ENCODE measurements around the gene SPESP1. TPM values are rescaled to one million over a fixed set of nuclear protein-coding genes. Genes with fewer than 3 reads are reported as not detected.

SPESP1 gene
- polyA plus RNA-seq, 1 donor (not counting 4 experiments of a cell fraction or from before 2014, with no cell fraction given): 5.3 TPM

GRCh38 chr15:68980786-68981185, 50.5 kb downstream of the SPESP1 start:
- dilution Hi-C loops (cut with MboI; ENCODE audit: extremely low pct_ligation_motif_present, low sequenced_read_pairs): no loop called here
- Histone ChIP-seq H3K79me2 (ENCODE audit: control insufficient read depth, insufficient read depth, low read length) (no peaks in the 10 kb centered on the region), H3K27me3 (ENCODE audit: control insufficient read depth, extremely low read depth, insufficient read depth, low read length) (no peaks in the 10 kb centered on the region), H3K9me3 (ENCODE audit: control insufficient read depth, low read depth, low read length) (no peaks in the 10 kb centered on the region), H3K4me2 (ENCODE audit: control insufficient read depth, extremely low read depth, insufficient read depth, low read depth, low read length) (no peak overlapping the region), H3K36me3 (ENCODE audit: control insufficient read depth in 2 of 2, extremely low read depth in 1 of 2, insufficient read depth in 2 of 2, low read length in 2 of 2) (no peaks in the 10 kb centered on the region), H3K9me1 (ENCODE audit: control insufficient read depth, extremely low read depth, insufficient read depth, low read length) (no peaks in the 10 kb centered on the region), H3K4me3 (ENCODE audit: control insufficient read depth in 2 of 3, extremely low read depth in 1 of 3, insufficient read depth in 2 of 3, low read depth in 1 of 3, low read length in 3 of 3) (no peak overlapping the region), H3K27ac (ENCODE audit: control insufficient read depth, insufficient read depth, low read length) (no peak overlapping the region), H2AFZ (ENCODE audit: control insufficient read depth, low read length) (no peak overlapping the region), H4K20me1 (ENCODE audit: control insufficient read depth, extremely low read depth, insufficient read depth, low read length) (no peaks in the 10 kb centered on the region), H3K4me1 (ENCODE audit: control insufficient read depth, extremely low read depth, insufficient read depth, low read length) (no peaks in the 10 kb centered on the region), H3K9ac (ENCODE audit: control insufficient read depth, extremely low read depth, insufficient read depth, low read length) (no peak overlapping the region)
- DNase-seq (ENCODE audit: low read depth, low spot score) (no peak), FAIRE-seq (no peak)
- TF ChIP-seq CTCF (optimal IDR thresholded peaks at IDR 0.05 in 1 of 3, IDR thresholded peaks at IDR 0.05 in 1 of 3, conservative IDR thresholded peaks at IDR 0.05 in 1 of 3; ENCODE audit: extremely low read depth in 1 of 3, insufficient read depth in 2 of 3, low read length in 3 of 3) (no peak), EZH2 (IDR thresholded peaks at IDR 0.05; ENCODE audit: low read length) (no peak)

GRCh38 chr15:68981941-68982340, 51.6 kb downstream of the SPESP1 start:
- TF ChIP-seq EZH2 (IDR thresholded peaks at IDR 0.05; ENCODE audit: low read length) (no peak), CTCF (optimal IDR thresholded peaks at IDR 0.05 in 1 of 3, IDR thresholded peaks at IDR 0.05 in 1 of 3, conservative IDR thresholded peaks at IDR 0.05 in 1 of 3; ENCODE audit: extremely low read depth in 1 of 3, insufficient read depth in 2 of 3, low read length in 3 of 3) (no peak)
- no peak for FAIRE-seq
- H3K9me3 ChIP-seq (ENCODE audit: control insufficient read depth, low read depth, low read length): no peaks in the 10 kb centered on the region
- H3K27ac ChIP-seq (ENCODE audit: control insufficient read depth, insufficient read depth, low read length): no peak overlapping the region
- no peaks in the 10 kb centered on the region for H3K36me3 ChIP-seq (ENCODE audit: control insufficient read depth in 2 of 2, extremely low read depth in 1 of 2, insufficient read depth in 2 of 2, low read length in 2 of 2)
- H2AFZ ChIP-seq (ENCODE audit: control insufficient read depth, low read length): no peak overlapping the region
- DNase-seq (ENCODE audit: low read depth, low spot score): no peak
- H4K20me1 ChIP-seq (ENCODE audit: control insufficient read depth, extremely low read depth, insufficient read depth, low read length): no peaks in the 10 kb centered on the region
- H3K79me2 ChIP-seq (ENCODE audit: control insufficient read depth, insufficient read depth, low read length): no peaks in the 10 kb centered on the region
- dilution Hi-C loops (cut with MboI; ENCODE audit: extremely low pct_ligation_motif_present, low sequenced_read_pairs): no loop called here
- H3K4me1 ChIP-seq (ENCODE audit: control insufficient read depth, extremely low read depth, insufficient read depth, low read length): no peaks in the 10 kb centered on the region
- H3K9ac ChIP-seq (ENCODE audit: control insufficient read depth, extremely low read depth, insufficient read depth, low read length): no peak overlapping the region
- H3K4me2 ChIP-seq (ENCODE audit: control insufficient read depth, extremely low read depth, insufficient read depth, low read depth, low read length): no peak overlapping the region
- H3K27me3 ChIP-seq (ENCODE audit: control insufficient read depth, extremely low read depth, insufficient read depth, low read length): no peaks in the 10 kb centered on the region
- H3K9me1 ChIP-seq (ENCODE audit: control insufficient read depth, extremely low read depth, insufficient read depth, low read length): no peaks in the 10 kb centered on the region
- H3K4me3 ChIP-seq (ENCODE audit: control insufficient read depth in 2 of 3, extremely low read depth in 1 of 3, insufficient read depth in 2 of 3, low read depth in 1 of 3, low read length in 3 of 3): no peak overlapping the region

All from keratinocyte (primary cell).